Activated CD4-positive, alpha-beta T cell treated with anti-CD3 and anti-CD28 coated beads, Interleukin-2, amount 10 ng/mL, durations not matched to agents 7 days and 5 days (primary cell): ENCODE results near the gene ZYG11B. TPM values are rescaled to one million over a fixed set of nuclear protein-coding genes. Genes with fewer than 3 reads are reported as not detected.
"Not testable (repeated sequence)": the region's sequence is repeated elsewhere in the genome, so short reads cannot be mapped to it uniquely, and the experiment has no call there.

Source experiments
- CTCF ChIA-PET: fragments of 350-600 bp; sonication (Branson Sonifier 250); formaldehyde crosslinking; loops from one replicate; lab custom pipeline; 2021; ENCODE audit warnings: antibody characterized with exemption; lab: Charles Lee
- POLR2A ChIA-PET: fragments of 350-600 bp; sonication (Branson Sonifier 250); formaldehyde crosslinking; loops from one replicate; lab custom pipeline; 2021; ENCODE audit warnings: antibody characterized with exemption; lab: Charles Lee
- DNase-seq: peaks from one replicate; pipeline ENCODE4 v3.0.0-alpha.2; 2020
- H3K27ac Mint-ChIP-seq: one replicate; pipeline ENCODE4 v1.8.0; 2021; ENCODE audit warnings: mild to moderate bottlenecking, moderate library complexity, mixed read lengths
- H3K27me3 Mint-ChIP-seq: one replicate; pipeline ENCODE4 v1.8.0; 2021; ENCODE audit warnings: mixed read lengths
- H3K36me3 Mint-ChIP-seq: one replicate; pipeline ENCODE4 v1.8.0; 2021; ENCODE audit warnings: low read depth, mixed read lengths
- H3K4me1 Mint-ChIP-seq: one replicate; pipeline ENCODE4 v1.8.0; 2021; ENCODE audit warnings: mixed read lengths
- H3K4me3 Mint-ChIP-seq: one replicate; pipeline ENCODE4 v1.8.0; 2021; ENCODE audit warnings: mild to moderate bottlenecking, moderate library complexity, mixed read lengths
- H3K9me3 Mint-ChIP-seq: one replicate; pipeline ENCODE4 v1.8.0; 2021; ENCODE audit warnings: mixed read lengths
- total RNA-seq, 2 experiments: library from RNA; stranded (reverse); gene quantifications; one replicate each; pipeline ENCODE4 v1.2.3, GENCODE V29; 2021

The ZYG11B gene
- total RNA-seq, 2 experiments from 2014 or later = 14.5 to 14.8 TPM

- POLR2A ChIA-PET = interaction anchor here (0.6 kb wide), 1 partner anchor 284 kb away, joined by 4 read pairs; no protein-coding TSS in a partner anchor
- not testable (repeated sequence) for H3K4me1 Mint-ChIP-seq
Measured at GRCh38 chr1:52715296-52715695, 11.0 kb upstream of the ZYG11B start.

GRCh38 chr1:52723260-52723659, 3.0 kb upstream of the ZYG11B start:
- peaks cover 30% of the 10 kb centered on the region for H3K4me1 Mint-ChIP-seq
- no peaks in the 10 kb centered on the region for H3K27me3 Mint-ChIP-seq
- H3K27ac Mint-ChIP-seq = no peak overlapping the region
- DNase-seq = no peak
- H3K36me3 Mint-ChIP-seq = peaks cover 2% of the 10 kb centered on the region
- POLR2A ChIA-PET = no interaction called here
- no peak overlapping the region for H3K4me3 Mint-ChIP-seq
- H3K9me3 Mint-ChIP-seq = no peaks in the 10 kb centered on the region
- CTCF ChIA-PET = interaction anchor here (0.7 to 1.3 kb wide), 2 partner anchors 11 to 26 kb away, joined by 4 read pairs; no protein-coding TSS in a partner anchor

More at GRCh38 chr1:52715296-52715695, 11.0 kb upstream of the ZYG11B start:
- H3K27ac Mint-ChIP-seq, H3K4me3 Mint-ChIP-seq, H3K9me3 Mint-ChIP-seq, DNase-seq, H3K36me3 Mint-ChIP-seq, H3K27me3 Mint-ChIP-seq, CTCF ChIA-PET: not testable (repeated sequence)

GRCh38 chr1:52725903-52726264, 369 bp upstream of the ZYG11B start:
- CTCF ChIA-PET = interaction anchor here (0.8 to 1.2 kb wide), 3 partner anchors 9 to 22 kb away, joined by 3 to 4 read pairs (median 3); no protein-coding TSS in a partner anchor
- H3K36me3 Mint-ChIP-seq = peaks cover 2% of the 10 kb centered on the region
- POLR2A ChIA-PET = no interaction called here

GRCh38 chr1:52727114-52727586, 897 bp downstream of the ZYG11B start:
- no peaks in the 10 kb centered on the region for H3K9me3 Mint-ChIP-seq
- peaks cover 2% of the 10 kb centered on the region for H3K36me3 Mint-ChIP-seq
- no peaks in the 10 kb centered on the region for H3K27me3 Mint-ChIP-seq
- peak overlapping the region; percentile 90 for H3K27ac Mint-ChIP-seq
- ChIA-PET CTCF (interaction anchor here (1.0 to 1.1 kb wide), 2 partner anchors 20 to 41 kb away, joined by 3 to 4 read pairs; no protein-coding TSS in a partner anchor), POLR2A (no interaction called here)
- DNase-seq = no peak
- H3K4me3 Mint-ChIP-seq = peak overlapping the region; percentile 86
- peaks cover 38% of the 10 kb centered on the region for H3K4me1 Mint-ChIP-seq

More at GRCh38 chr1:52725903-52726264, 369 bp upstream of the ZYG11B start:
- Mint-ChIP-seq H3K4me3 (peak overlapping the region; percentile 70), H3K27ac (peak overlapping the region; percentile 89), H3K27me3 (no peaks in the 10 kb centered on the region), H3K4me1 (peaks cover 38% of the 10 kb centered on the region), H3K9me3 (no peaks in the 10 kb centered on the region)
- DNase-seq = no peak

DNA sequence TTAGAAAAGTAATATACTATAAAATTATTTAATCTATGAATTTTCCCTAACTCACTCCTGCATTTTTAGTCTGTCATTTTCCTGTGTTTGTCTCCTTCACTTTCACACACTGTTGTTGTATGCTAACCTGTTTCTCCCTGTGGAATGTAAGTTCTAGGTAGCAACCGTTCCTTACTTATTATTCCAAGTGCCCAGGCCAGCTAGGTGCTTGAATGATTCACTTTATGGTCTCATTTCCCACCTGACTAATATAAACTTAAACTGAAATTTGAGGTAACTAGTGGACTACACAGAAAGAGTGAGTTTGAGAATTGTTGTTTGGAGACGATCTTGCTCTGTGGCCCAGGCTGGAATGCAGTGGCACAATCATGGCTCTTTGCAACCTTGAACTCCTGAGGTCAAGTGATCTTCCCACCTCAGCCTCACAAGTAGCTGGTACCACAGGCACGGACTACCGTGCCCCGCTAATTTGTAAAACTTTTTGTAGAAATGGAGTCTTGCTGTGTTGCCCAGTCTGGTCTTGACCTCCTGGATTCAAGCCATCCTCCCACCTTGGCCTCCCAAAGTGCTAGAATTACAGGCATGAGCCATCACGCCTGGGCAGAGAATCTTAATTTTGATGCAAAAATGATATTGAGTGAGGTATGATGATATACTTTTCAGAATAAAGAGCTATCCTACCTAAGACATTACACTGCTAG, 1.9 kb downstream of the ZYG11B start:
- ChIA-PET POLR2A (no interaction called here), CTCF (interaction anchor here (0.6 to 1.9 kb wide), 3 partner anchors 20 to 734 kb away, joined by 3 to 4 read pairs (median 4); no protein-coding TSS in a partner anchor)
- H3K36me3 Mint-ChIP-seq = peaks cover 2% of the 10 kb centered on the region
- H3K4me3 Mint-ChIP-seq = no peak overlapping the region
- H3K4me1 Mint-ChIP-seq = peaks cover 38% of the 10 kb centered on the region
- H3K27ac Mint-ChIP-seq = no peak overlapping the region
- no peaks in the 10 kb centered on the region for H3K9me3 Mint-ChIP-seq
- H3K27me3 Mint-ChIP-seq = no peaks in the 10 kb centered on the region
- no peak for DNase-seq

GRCh38 chr1:52733368-52733767, 7.1 kb downstream of the ZYG11B start:
- Mint-ChIP-seq H3K27ac (no peak overlapping the region), H3K27me3 (no peaks in the 10 kb centered on the region), H3K36me3 (peaks cover 1% of the 10 kb centered on the region), H3K9me3 (no peaks in the 10 kb centered on the region), H3K4me1 (peaks cover 7% of the 10 kb centered on the region), H3K4me3 (no peak overlapping the region)
- ChIA-PET CTCF (interaction anchor here (0.6 to 0.7 kb wide), 2 partner anchors 22 to 29 kb away, joined by 3 read pairs; no protein-coding TSS in a partner anchor), POLR2A (interaction anchor here (0.6 kb wide), 1 partner anchor 75 kb away, joined by 4 read pairs; no protein-coding TSS in a partner anchor)
- DNase-seq = no peak

DNA sequence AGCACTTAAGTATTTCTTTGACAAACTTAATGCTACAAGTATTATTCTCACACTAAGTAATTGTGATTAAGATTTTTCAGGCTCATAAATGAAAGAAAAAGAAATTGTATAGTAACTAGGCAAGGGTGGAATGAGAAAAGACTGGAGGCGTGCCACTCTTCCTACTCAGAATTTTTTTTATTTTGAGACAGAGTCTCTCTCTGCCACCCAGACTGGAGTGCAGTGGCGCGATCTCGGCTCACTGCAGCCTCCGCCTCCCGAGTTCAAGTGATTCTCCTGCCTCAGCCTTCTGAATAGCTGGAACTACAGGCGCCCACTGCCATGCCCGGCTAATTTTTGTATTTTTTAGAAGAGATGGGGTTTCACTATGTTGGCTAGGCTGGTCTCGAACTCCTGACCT, 9.1 kb downstream of the ZYG11B start:
- DNase-seq, H3K27me3 Mint-ChIP-seq, POLR2A ChIA-PET, H3K4me1 Mint-ChIP-seq, H3K9me3 Mint-ChIP-seq, H3K27ac Mint-ChIP-seq, H3K4me3 Mint-ChIP-seq, H3K36me3 Mint-ChIP-seq, CTCF ChIA-PET: not testable (repeated sequence)

DNA sequence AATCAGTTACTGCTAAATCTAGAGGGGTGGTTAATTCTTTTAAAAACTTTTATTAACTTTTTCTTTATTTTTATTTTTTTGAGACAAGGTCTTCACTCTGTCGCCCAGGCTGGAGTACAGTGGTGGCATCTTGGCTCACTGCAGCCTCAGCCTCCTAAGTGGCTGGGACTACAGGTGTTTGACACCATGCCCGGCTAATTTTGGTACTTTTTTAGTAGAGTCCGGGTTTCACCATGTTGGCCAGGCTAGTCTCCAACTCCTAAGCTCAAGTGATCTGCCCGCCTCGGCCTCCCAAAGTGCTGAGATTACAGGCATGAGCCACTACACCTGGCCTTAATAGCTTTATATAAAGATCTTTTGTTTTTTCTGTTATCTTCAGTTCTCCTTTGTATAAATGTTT, 11.9 kb downstream of the ZYG11B start:
- CTCF ChIA-PET = interaction anchor here (0.6 to 0.8 kb wide), 5 partner anchors 9 to 1583 kb away, joined by 3 to 4 read pairs (median 3); no protein-coding TSS in a partner anchor
- peaks cover 12% of the 10 kb centered on the region for H3K4me1 Mint-ChIP-seq

DNA sequence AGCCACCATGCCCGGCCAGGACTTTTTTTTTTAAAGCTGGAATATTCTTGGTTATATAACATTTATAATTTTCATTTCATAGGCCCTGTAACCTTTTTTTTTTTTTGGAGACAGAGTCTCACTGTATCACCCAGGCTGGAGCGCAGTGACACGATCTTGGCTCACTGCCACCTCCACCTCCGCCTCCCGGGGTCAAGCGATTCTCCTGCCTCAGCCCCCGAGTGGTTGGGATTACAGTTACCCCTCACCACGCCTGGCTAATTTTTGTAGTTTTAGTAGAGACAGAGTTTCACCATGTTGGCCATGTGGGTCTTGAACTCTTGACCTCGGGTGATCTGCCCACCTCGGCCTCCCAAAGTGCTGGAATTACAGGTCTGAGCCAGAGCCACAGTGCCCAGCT, 12.6 kb downstream of the ZYG11B start:
- Mint-ChIP-seq H3K4me1 (peaks cover 12% of the 10 kb centered on the region), H3K36me3 (peaks cover 8% of the 10 kb centered on the region), H3K4me3 (no peak overlapping the region), H3K27ac (no peak overlapping the region), H3K27me3 (no peaks in the 10 kb centered on the region), H3K9me3 (no peaks in the 10 kb centered on the region)
- ChIA-PET POLR2A (interaction anchor here (0.9 kb wide), 1 partner anchor 183 kb away, joined by 5 read pairs; the partner anchor contains the start of gene ECHDC2), CTCF (interaction anchor here (0.6 kb wide), 1 partner anchor 197 kb away, joined by 3 read pairs; no protein-coding TSS in a partner anchor)
- DNase-seq = no peak

More for the DNA sequence above, 11.9 kb downstream of the ZYG11B start:
- POLR2A ChIA-PET = no interaction called here
- DNase-seq = no peak
- H3K36me3 Mint-ChIP-seq = peaks cover 8% of the 10 kb centered on the region
- H3K4me3 Mint-ChIP-seq = no peak overlapping the region
- H3K27ac Mint-ChIP-seq = peak overlapping the region; percentile 31
- H3K27me3 Mint-ChIP-seq = no peaks in the 10 kb centered on the region
- H3K9me3 Mint-ChIP-seq = no peaks in the 10 kb centered on the region

- Mint-ChIP-seq H3K4me1 (peaks cover 12% of the 10 kb centered on the region), H3K4me3 (no peak overlapping the region), H3K27me3 (no peaks in the 10 kb centered on the region), H3K36me3 (peaks cover 8% of the 10 kb centered on the region), H3K9me3 (no peaks in the 10 kb centered on the region), H3K27ac (no peak overlapping the region)
- CTCF ChIA-PET = interaction anchor here (0.7 kb wide), 1 partner anchor 1119 kb away, joined by 7 read pairs; no protein-coding TSS in a partner anchor
- POLR2A ChIA-PET = interaction anchor here (0.6 to 0.9 kb wide), 2 partner anchors 41 to 182 kb away, joined by 3 to 5 read pairs; partner anchors contain the start of gene ECHDC2
- no peak for DNase-seq
Measured at GRCh38 chr1:52739699-52740467, 13.6 kb downstream of the ZYG11B start.

GRCh38 chr1:52741259-52741658, 15.0 kb downstream of the ZYG11B start:
- POLR2A ChIA-PET = no interaction called here
- Mint-ChIP-seq H3K4me3 (peak overlapping the region; percentile 38), H3K27ac (peak overlapping the region; percentile 64)

DNA sequence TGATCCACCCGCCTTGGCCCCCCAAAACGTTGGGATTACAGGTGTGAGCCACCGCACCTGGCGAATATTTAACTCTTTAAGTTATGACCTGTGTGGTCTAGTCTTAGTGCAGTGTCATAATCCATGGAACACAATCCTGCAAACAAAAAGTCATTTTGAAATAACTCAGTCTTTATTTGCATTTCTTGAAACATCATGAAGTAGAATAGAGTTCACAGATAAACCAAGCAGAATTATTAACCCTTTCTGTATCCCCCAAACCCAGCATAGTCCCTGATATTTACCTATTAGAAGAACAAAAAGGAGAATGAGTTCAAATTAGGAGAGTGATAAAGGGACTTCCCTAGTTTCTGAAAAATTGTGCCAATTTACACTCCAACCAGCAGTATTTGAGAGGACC, 19.9 kb downstream of the ZYG11B start:
- ChIA-PET POLR2A (interaction anchor here (0.6 kb wide), 1 partner anchor 1289 kb away, joined by 4 read pairs; no protein-coding TSS in a partner anchor), CTCF (no interaction called here)
- no peak overlapping the region for H3K27ac Mint-ChIP-seq
- peaks cover 9% of the 10 kb centered on the region for H3K4me1 Mint-ChIP-seq
- H3K27me3 Mint-ChIP-seq = no peaks in the 10 kb centered on the region
- peaks cover 4% of the 10 kb centered on the region for H3K36me3 Mint-ChIP-seq
- no peaks in the 10 kb centered on the region for H3K9me3 Mint-ChIP-seq
- no peak for DNase-seq
- H3K4me3 Mint-ChIP-seq = no peak overlapping the region

More at GRCh38 chr1:52741259-52741658, 15.0 kb downstream of the ZYG11B start:
- Mint-ChIP-seq H3K9me3 (no peaks in the 10 kb centered on the region), H3K27me3 (no peaks in the 10 kb centered on the region), H3K4me1 (peaks cover 12% of the 10 kb centered on the region), H3K36me3 (peaks cover 7% of the 10 kb centered on the region)
- no peak for DNase-seq
- CTCF ChIA-PET = no interaction called here
